Measurements from ENCODE around the gene EHBP1L1. TPM values are rescaled to one million over a fixed set of nuclear protein-coding genes. Genes with fewer than 3 reads are reported as not detected.

The EHBP1L1 gene
- polyA plus RNA-seq, 2 of the 4 experiments (the other 2 are of a cell fraction): 11.6 to 43.8 TPM

DNA sequence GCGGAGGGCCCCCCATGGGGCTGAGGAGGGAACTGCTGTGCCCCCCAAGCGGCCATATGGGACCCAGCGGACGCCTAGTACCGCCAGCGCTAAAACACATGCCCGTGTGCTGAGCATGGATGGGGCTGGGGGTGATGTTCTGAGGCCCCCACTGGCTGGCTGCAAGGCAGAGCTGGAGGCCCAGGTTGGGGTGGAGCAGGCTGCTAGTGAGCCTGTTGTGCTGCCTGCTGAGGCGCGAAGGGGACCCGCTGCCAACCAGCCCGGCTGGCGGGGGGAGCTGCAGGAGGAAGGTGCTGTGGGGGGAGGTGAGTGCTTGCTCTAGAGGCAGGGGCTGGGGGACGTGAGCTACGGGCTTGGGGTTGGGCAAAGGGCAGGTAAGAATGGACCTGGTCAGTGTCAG is 42.9 kb downstream of the EHBP1L1 start:
- Histone ChIP-seq H3K9me3 (no peaks in the 10 kb centered on the region), H3K27ac (no peak overlapping the region), H3K4me1 (peaks cover 10% of the 10 kb centered on the region; the same call in 1 of the 3 replicates), H3K4me2 (no peak overlapping the region), H3K4me3 (no peak overlapping the region)
- ChIA-PET CTCF (interaction anchor here (0.9 to 1.2 kb wide), 2 partner anchors 18 to 270 kb away, joined by 3 read pairs; no protein-coding TSS in a partner anchor), POLR2A (no interaction called here)
- WGBS (ENCODE audit: missing lambda C conversion rate): 93% methylated on average over 3 of the region's 14 CpGs
- DNase-seq (ENCODE audit: low read depth in 1 of 2, low spot score in 1 of 2) (no peak), FAIRE-seq (no peak), ATAC-seq (no peak)
- TF ChIP-seq EHMT2 (IDR thresholded peaks at IDR 0.05; ENCODE audit: low read depth): no peak
- no peak for TF ChIP-seq BHLHE40 (IDR thresholded peaks at IDR 0.05; ENCODE audit: low read depth, low read length)
- no peak for TF ChIP-seq FOSB (CRISPR knock-in tag; IDR thresholded peaks at IDR 0.05)
- TF ChIP-seq CEBPB (IDR thresholded peaks at IDR 0.05): no peak
- no peak for TF ChIP-seq RARB (CRISPR knock-in tag; IDR thresholded peaks at IDR 0.05)
- TF ChIP-seq NFE2L2 (conservative IDR thresholded peaks at IDR 0.05; ENCODE audit: low read length): no peak
- TF ChIP-seq, protein P1, sequence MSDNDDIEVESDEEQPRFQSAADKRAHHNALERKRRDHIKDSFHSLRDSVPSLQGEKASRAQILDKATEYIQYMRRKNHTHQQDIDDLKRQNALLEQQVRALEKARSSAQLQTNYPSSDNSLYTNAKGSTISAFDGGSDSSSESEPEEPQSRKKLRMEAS (IDR thresholded peaks at IDR 0.05): no peak
- no peak for TF ChIP-seq HOXB5 (CRISPR knock-in tag; IDR thresholded peaks at IDR 0.05)
- no peak for TF ChIP-seq KDM5A (IDR thresholded peaks at IDR 0.05)

DNA sequence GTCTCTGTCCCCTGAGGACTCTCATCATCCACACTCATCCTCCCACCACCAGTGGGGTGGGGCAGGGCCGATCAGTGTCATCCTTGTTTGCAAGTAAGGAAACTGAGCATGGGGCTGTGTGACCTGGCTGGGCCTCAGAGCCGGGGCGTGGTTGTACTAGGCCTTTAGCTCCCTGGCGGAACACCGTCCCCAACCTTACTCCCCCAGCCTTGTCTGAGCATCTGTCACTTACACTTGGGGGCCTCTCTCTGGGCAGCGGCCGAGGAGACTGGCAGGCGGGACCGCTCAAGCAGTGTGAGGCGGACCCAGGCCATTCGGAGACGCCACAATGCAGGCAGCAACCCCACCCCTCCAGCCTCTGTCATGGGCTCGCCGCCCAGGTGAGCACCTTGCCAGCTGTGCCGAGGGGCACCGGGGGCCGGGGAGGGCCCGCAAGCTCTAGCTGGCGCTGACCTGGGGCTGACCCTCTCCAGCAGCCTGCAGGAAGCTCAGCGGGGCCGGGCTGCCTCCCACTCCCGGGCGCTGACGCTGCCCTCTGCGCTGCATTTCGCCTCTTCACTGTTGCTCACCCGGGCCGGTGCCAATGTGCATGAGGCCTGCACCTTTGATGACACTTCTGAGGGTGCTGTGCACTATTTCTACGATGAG is 43.6 kb downstream of the EHBP1L1 start:
- H3K4me2 ChIP-seq: no peak overlapping the region
- ChIA-PET POLR2A (no interaction called here), CTCF (interaction anchor here (0.9 to 1.2 kb wide), 2 partner anchors 18 to 269 kb away, joined by 3 read pairs; no protein-coding TSS in a partner anchor)
- no peak for DNase-seq (ENCODE audit: low read depth in 1 of 2, low spot score in 1 of 2)
- H3K4me1 ChIP-seq: peaks cover 10% of the 10 kb centered on the region; the same call in 1 of the 3 replicates
- ATAC-seq: no peak
- TF ChIP-seq, protein P2, sequence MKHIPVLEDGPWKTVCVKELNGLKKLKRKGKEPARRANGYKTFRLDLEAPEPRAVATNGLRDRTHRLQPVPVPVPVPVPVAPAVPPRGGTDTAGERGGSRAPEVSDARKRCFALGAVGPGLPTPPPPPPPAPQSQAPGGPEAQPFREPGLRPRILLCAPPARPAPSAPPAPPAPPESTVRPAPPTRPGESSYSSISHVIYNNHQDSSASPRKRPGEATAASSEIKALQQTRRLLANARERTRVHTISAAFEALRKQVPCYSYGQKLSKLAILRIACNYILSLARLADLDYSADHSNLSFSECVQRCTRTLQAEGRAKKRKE (CRISPR knock-in tag; IDR thresholded peaks at IDR 0.05; ENCODE audit: low read depth): no peak
- TF ChIP-seq RCOR1 (IDR thresholded peaks at IDR 0.05; ENCODE audit: low read depth, low read length): no peak
- TF ChIP-seq E2F6 (IDR thresholded peaks at IDR 0.05; ENCODE audit: borderline replicate concordance, low read depth): no peak
- no peak for TF ChIP-seq RAD21 (conservative IDR thresholded peaks at IDR 0.05 in 1 of 2, IDR thresholded peaks at IDR 0.05 in 1 of 2)
- no peak for TF ChIP-seq POLR2AphosphoS2 (conservative IDR thresholded peaks at IDR 0.05; ENCODE audit: low read length)
- TF ChIP-seq CBX8 (IDR thresholded peaks at IDR 0.05): no peak
- no peak for TF ChIP-seq BHLHE40 (IDR thresholded peaks at IDR 0.05; ENCODE audit: low read depth, low read length)
- no peak for TF ChIP-seq RFX5 (IDR thresholded peaks at IDR 0.05)
- no peak for TF ChIP-seq CTCF (IDR thresholded peaks at IDR 0.05)
- TF ChIP-seq EHF (CRISPR knock-in tag; IDR thresholded peaks at IDR 0.05): no peak
- H3K27ac ChIP-seq: no peak overlapping the region
- no peaks in the 10 kb centered on the region for H3K9me3 ChIP-seq
- H3K4me3 ChIP-seq: no peak overlapping the region
- WGBS (ENCODE audit: missing lambda C conversion rate): 95% methylated on average over 17 of the region's 29 CpGs
- no peak for FAIRE-seq

GRCh38 chr11:65620666-65621065 is 44.8 kb downstream of the EHBP1L1 start:
- H3K27ac ChIP-seq: no peak overlapping the region
- FAIRE-seq (no peak), DNase-seq (ENCODE audit: low read depth in 1 of 2, low spot score in 1 of 2) (no peak), ATAC-seq (no peak)
- no peak overlapping the region for H3K4me3 ChIP-seq
- ChIA-PET POLR2A (no interaction called here), CTCF (interaction anchor here (0.9 to 1.2 kb wide), 3 partner anchors 17 to 264 kb away, joined by 3 to 4 read pairs (median 3); partner anchors contain the start of genes MUS81 and SIPA1)
- no peak overlapping the region for H3K4me2 ChIP-seq
- H3K9me3 ChIP-seq: no peaks in the 10 kb centered on the region
- H3K4me1 ChIP-seq: peaks cover 10% of the 10 kb centered on the region; the same call in 1 of the 3 replicates
- WGBS (ENCODE audit: missing lambda C conversion rate): no CpG with 5 or more reads among the region's 19 CpGs
- TF ChIP-seq NR3C1 (IDR thresholded peaks at IDR 0.05) (no peak), EP300 (IDR thresholded peaks at IDR 0.05) (no peak), MAFK (IDR thresholded peaks at IDR 0.05; ENCODE audit: partially characterized antibody) (no peak), POLR2AphosphoS2 (conservative IDR thresholded peaks at IDR 0.05; ENCODE audit: low read length) (no peak), HOXB13 (CRISPR knock-in tag; IDR thresholded peaks at IDR 0.05; ENCODE audit: low read depth) (no peak), HOXA7 (CRISPR knock-in tag; IDR thresholded peaks at IDR 0.05) (no peak), ZC3H11A (IDR thresholded peaks at IDR 0.05) (no peak), E2F6 (IDR thresholded peaks at IDR 0.05; ENCODE audit: borderline replicate concordance, low read depth) (no peak), CEBPB (IDR thresholded peaks at IDR 0.05) (no peak), CHD4 (IDR thresholded peaks at IDR 0.05; ENCODE audit: borderline replicate concordance) (no peak), PHF8 (IDR thresholded peaks at IDR 0.05; ENCODE audit: borderline replicate concordance, low read depth) (no peak), RCOR1 (IDR thresholded peaks at IDR 0.05; ENCODE audit: low read depth, low read length) (no peak), ZSCAN20 (CRISPR knock-in tag; IDR thresholded peaks at IDR 0.05) (no peak), HMGXB4 (CRISPR knock-in tag; IDR thresholded peaks at IDR 0.05; ENCODE audit: borderline replicate concordance) (no peak)

Data from A549 (cell line).